Muscle of arm (tissue), 12 donors: ENCODE data around the gene TMEM143. TPM values are rescaled to one million over a fixed set of nuclear protein-coding genes. Genes with fewer than 3 reads are reported as not detected.
"Not testable (repeated sequence)": the region's sequence is repeated elsewhere in the genome, so short reads cannot be mapped to it uniquely, and the experiment has no call there.

ENCODE experiments used
- DNase-seq: peaks from one replicate; pipeline ENCODE4 v3.0.0-alpha.2; 2013
- polyA plus RNA-seq, 12 donors: library from polyadenylated mRNA; unstranded; fragments of 120-200 nt; gene quantifications; one replicate each; pipeline ENCODE4 v1.2.1, GENCODE V29; 2013; ENCODE audit not compliant: insufficient read length in 12 of 12

The TMEM143 gene
- polyA plus RNA-seq, 12 donors: 9.2 to 21.5 (median 17.1) TPM; not detected in 1

DNA sequence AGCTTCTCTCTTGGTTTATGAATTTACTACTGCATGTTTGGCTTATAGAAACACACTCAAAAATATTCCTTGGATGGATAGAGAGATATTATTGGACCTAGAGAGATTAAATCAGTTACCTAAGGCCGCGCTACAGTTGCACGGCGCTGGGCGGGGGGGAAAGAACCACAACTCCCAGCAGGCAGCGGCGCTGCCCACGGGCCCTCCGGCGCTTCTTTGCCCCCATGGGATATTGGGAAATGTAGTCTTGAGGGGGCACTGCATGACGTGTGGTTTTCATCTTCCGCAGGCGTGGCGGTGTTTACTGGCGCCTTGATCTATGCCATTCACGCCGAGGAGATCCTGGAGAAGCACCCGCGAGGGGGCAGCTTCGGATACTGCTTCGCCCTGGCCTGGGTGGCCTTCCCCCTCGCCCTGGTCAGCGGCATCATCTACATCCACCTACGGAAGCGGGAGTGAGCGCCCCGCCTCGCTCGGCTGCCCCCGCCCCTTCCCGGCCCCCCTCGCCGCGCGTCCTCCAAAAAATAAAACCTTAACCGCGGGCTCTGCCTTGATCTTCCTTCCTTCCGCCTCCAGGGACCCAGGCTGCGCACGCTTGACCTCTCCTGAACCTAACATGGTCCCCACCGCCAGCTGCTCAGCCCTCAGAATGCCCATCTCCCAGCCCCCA is 33.6 kb downstream of the TMEM143 start:
- no peak for DNase-seq

DNA sequence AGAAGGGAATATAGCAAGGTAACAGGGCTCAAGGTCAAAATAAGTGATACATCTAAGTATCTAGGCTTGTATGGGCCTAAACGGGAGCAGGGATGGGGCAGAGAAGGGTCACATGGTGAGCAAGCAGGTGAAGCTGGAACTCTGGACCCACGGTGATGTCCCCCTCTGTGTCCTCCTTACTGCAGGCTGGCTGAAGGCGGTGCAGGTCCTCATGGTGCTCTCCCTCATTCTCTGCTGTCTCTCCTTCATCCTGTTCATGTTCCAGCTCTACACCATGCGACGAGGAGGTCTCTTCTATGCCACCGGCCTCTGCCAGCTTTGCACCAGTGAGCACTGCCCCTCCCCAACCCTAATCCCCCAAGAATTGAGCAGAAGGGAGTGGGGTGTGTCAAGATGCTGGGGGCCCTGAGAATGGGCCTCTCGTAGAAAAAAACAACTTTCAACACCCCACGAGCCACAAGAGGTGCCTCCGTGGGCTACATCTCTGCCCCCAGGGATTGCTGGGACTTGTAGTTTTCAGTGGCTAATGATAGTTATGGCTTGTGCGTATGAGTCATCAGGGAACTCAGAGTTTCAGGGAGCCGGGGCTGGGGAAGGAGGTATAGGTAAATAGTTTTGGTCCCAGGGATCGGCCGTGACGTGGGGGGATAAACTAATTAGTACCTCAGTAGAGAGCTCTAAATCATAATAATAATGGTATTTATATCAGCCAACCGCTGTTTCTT is 34.4 kb downstream of the TMEM143 start:
- DNase-seq: no peak

DNA sequence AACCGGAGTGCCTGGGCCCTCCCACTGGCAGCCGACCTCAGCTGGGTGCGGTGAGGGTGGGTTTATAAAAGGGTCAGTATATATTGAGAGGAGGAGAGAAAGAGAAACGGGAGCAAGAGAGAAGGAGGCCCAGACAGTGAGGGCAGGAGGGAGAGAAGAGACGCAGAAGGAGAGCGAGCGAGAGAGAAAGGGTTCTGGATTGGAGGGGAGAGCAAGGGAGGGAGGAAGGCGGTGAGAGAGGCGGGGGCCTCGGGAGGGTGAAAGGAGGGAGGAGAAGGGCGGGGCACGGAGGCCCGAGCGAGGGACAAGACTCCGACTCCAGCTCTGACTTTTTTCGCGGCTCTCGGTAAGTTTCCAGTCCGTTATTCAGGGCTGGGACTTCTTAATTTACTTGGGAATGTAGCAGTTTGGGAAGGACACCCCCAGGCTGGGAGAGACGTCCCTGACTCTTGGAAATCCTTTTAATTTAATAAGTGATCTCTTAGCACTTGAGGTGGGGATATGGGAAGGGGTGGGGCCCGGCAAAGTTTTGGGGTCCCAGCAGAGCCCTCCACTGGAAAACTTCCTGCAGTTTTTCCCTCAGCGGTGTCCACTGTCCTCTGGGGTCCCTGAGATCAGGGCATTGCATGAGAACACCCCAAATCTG is 38.4 kb downstream of the TMEM143 start, which contains the start of gene EMP3:
Gene EMP3 (plus strand): TSS at position 288 of the 646 bp plus-strand sequence. CDS start 1,293 bp downstream, outside the sequence.
- DNase-seq: peak; percentile 93

DNA sequence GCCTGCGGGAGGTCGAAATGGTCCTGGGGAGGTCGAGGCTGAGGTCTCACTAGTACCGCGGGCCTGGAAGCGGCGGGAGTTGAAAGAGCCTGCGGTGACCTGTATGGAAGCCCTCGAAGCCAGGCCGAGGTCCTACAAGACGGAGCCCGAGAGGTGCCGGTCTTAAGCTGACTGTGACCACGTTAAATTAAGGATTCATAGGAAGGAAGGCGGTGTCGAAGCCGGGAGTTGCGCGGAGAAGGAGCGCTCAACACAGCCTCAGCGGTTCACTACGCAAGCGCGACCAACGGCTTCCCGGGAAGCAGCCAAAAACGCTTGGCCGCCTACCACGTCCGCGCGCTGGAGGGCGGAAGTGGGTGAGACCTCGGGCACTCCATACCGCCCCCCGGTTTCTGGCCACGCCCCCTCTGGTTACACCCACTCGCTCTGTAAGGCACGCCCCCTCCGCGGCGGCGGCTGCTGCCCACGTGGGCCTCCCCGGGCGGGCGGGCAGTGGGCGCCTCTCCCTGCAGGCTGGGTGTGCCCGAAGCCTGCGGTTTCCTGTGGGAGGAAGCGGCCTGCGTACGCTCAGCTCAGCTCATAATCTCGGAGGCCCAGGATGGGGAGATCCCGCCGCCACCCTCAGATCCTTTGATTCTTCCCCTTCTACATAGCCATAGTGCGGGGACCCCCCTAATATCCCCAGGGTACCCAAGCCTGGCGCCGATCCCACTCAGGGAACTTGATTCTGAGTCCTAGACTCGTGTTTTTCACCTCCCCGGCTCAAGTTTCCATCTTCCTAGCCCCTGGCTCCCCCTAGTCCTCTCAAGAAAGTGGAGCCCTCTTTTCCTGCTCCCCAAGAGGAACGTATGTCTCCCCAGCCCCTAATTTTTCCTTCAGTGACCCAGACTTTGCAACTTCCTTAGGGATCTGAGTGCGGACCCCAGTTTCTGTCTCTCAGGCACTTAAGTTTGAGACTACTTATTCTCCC is 41.8 kb downstream of the TMEM143 start:
- peak; percentile 97 for DNase-seq

DNA sequence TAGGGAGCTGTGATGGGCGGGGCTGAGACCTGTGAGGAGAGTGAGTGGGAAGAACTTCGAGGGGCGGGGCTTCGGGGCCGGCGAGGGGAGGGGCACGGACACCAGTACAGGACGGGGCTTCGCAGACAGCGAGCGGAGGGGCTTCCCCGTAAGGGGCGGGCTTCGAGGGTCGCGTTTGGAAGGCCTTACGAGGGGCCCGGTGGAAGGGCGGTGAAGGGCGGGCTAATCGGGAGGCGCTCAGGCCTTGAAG is 42.4 kb downstream of the TMEM143 start:
- peak; percentile 88 for DNase-seq

DNA sequence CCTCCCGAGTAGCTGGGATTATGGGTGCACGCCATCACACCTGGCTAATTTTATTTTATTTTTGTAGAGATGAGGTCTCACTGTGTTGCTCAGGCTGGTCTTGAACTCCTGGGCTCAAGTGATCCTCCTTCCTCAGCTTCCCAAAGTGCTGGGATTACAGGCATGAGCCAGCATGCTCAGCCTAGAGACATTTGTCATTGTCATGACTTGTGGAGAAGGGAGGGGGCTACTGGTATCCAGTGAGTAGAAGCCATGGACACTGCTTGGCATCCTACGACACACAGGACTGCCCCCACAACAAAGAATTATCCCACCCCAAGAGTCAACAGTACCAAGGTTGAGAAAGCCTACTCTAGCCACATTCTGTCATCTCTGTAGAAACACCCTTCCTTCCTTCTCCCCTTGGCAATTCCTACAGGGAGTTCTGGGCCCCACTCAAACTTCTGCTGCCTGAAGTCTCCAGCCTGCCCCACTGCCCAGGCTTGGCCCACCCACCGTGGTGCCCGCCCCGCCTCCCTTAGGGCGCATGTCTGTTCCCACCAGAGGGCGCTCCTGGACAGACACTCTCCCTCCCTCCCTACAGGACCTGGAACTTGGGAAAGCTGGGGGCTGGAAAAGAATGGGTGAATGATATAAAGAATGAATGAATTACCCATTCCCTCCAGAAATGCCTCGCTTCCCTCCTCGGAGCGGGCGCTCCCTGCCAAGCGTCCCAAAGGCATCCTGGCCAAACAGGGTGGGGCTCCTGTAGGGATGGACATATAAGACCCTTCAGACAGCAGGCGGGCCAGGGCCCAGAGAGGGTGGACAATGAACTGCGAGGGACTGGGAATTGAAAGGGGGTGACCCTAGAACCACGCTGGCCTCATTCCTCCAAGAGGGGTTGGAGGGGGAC is 43.8 kb downstream of the TMEM143 start:
- peak; percentile 68 for DNase-seq

DNA sequence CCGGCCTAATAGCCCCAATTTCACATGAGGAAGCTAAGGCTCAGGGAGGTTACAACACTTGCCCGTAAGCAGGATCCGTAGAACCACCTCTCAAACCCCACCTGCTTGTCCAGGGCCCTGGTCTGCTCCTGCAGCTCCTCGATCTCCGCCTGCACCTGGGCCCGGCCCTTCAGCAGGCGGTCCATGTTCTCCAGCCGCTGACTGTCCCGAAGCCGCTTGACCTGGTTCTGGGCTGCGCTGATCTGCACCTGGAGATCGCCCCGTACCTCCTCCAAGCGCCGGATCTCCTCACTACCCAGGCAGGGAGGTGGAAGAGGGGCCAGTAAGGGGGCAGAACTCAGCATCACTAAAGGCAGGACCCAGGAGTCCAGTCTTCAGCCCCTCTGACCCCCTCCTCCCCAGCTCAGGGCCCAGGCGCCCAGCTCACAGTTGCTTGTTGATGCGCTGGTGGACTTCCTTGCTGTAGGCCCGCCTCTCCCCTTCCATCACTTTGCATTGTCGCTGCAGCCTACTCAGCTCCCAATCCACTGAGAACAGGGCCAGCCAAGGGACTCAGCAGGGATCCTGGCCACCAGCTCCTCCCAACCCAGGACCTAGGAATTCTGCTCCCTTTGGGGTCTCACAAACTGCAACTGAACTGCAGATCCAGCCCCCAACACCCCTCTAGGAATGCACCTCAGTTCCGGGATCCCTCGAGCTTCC is 45.3 kb downstream of the TMEM143 start:
- DNase-seq: no peak

DNA sequence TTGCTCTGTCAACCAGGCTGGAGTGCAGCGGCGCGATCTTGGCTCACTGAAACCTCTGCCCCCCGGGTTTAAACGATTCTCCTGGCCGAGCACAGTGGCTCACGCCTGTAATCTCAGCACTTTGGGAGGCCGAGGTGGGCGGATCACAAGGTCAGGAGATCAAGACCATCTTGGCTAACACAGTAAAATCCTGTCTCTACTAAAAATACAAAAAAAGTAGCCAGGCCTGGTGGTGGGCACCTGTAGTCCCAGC is 46.1 kb downstream of the TMEM143 start:
- DNase-seq: not testable (repeated sequence)

DNA sequence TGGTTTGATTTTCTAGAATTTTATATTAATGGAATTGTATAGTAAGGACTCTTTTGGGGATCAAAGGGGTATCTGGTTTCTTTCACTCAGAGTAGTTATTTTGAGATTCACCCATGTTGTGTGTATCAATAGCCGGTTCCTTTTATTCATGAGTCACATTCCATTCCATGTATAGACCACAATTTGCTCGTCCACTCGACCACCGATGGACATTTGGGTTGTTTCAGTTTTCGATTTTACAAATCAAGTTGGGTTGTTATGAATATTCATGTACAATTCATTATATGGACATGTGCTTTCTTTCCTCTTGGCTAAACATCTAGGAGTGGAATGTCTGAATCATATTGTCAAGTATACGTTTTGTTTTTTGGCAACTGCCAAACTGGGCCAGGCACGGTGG is 48.0 kb downstream of the TMEM143 start:
- no peak for DNase-seq

DNA sequence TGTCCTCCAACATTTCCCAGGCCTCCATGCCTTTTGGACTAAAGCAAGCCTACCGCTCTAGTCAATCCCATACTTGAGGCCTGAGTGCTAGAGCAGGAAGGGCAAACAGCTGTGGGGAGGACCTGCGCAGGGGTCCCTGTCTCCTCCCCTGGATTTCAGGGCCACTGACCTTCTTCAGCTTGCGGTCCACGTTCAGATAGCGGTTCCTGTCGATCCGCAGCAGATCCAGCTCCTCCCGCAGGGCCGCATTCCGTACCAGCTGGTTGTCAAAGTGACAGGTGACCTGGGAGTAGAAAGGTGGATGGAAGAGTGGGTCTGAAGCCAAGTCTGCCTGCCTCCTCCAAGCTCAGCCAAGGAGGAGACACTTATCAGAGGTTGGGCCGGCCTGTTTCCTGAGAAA is 52.4 kb downstream of the TMEM143 start:
- no peak for DNase-seq

DNA sequence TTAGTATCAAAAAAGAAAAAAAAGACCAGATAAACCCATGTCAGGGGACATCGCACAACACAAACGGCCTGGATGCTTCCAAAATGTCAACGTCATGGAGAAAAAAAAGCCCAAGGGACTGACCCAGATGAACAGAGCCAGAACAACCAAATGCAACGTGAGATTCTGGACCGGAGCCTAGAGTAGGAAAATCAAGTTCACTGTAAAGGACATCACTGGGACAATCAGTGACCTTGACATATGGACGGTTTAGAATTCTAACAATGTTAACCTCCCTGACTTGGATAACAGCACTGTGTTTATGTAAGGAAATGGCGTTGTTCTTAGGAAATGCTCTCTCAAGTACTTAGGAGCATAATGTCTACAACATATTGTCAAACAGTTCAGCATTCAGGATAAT is 53.5 kb downstream of the TMEM143 start:
- DNase-seq: peak; percentile 80

DNA sequence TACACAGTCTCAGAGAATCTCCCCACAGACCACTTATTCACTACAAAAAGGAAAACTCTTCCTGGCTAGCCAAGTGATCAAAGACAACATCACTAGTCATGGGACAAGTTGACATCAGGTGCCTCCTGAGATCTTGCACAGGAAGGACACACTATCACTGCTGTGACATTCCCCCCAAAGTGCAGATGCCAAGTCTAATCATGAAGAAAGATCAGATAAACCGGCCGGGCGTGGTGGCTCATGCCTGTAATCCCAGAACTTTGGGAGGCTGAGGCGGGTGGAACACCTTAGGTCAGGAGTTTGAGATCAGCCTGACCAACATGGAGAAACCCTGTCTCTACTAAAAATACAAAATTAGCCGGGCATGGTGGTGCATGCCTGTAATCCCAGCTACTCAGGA is 54.0 kb downstream of the TMEM143 start:
- DNase-seq: not testable (repeated sequence)

DNA sequence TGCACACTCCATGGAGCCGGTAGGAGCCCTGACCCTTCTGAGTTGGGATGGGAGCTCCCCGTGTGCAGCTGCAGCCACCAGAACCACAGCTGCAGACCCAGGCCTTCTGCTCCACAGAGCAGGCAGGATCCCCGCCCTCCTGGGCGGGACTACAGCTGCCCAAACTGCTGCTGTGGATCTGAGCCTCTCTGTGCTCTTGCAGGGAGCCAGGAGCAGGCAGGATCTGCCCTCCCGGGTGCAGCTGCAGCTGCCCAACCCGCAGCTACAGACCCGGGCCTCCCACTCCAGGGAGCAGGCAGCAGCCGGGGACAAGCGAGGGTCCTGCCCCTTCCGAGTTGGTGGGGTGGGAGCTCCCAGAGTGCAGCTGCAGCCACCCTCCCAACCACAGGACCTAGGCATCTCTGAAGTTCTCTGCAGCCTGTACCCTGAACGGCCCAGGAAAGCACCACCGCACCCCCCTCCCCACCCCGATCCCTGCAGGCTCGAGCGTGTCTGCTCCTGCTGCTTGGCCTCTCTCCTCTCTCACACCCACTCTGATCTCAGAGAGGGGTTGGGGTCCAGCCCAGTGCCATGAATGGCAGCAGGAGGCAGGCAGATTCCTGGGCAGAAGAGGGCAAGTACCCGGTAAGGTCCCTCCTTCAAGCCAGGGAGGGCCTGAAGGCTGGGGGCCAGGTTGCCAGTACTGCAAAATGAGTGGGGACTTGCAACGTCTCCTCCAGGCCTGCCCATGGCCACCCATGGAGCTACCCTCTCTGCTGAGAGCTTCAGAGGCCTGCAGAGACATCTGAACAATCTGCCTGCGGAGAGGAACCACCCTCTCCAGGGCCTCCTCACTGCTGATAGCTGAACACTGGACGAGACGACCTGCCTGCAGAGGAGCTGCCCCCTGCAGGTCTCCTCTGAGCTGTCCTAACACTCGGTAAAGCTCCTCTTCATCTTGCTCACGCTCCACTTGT is 54.8 kb downstream of the TMEM143 start:
- peak; percentile 71 for DNase-seq

DNA sequence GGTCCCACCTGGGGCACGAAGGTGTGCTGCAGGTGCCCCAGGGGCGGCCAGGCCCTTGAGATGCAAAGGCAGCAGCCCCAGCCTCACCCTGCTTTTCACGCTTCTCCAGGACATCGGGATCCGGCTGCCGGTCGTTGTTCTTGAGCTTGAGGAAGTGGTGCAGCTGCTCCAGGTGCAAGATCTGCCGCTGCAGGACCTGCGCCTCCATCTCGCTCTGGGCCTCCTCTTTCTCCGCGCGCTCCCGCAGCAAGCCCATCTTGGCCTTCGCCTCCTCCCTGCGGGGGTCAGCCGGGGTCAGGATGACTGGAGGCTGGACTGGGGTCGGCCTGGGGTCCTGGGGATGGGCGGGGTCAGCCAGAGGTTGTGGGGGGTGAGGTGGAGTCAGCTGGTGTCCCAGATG is 59.9 kb downstream of the TMEM143 start:
- no peak for DNase-seq

DNA sequence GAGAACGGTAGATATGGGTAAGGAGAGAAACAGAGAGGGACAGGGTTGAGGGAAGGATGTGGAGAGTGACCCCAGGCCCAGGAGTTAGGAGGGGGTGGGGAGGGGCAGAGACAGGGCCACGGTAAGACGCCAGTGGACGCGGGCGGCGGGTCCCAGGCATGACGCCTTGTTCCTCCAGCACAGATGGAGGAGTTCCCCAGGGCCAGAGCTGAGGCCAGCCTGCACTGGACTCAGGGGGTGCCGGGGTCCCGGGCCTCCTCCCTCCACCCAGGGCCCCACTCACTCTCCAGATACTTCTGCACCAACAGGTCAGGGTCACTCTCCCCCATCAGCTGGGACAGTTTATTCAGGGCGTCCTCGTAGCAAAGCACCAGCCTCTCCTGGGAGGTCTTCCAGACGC is 60.4 kb downstream of the TMEM143 start:
- no peak for DNase-seq

DNA sequence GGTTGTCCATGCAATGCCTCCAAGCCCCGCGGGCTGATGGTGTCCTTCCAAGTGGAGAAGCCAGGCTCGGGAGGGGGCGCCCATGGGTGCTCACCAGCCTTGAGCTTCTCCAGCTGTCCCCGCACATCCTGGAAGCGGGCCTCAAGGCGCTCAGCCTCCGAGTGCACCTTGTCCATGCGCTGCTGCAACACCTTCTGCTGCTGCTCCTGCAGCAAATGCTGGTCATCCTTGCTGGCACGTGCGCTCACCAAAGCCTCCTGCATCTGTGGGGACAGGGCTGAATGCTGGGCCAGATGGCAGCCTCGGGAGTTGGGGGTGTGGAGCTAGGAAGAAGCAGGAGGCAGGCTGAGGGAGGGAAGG is 61.2 kb downstream of the TMEM143 start:
- DNase-seq: no peak

DNA sequence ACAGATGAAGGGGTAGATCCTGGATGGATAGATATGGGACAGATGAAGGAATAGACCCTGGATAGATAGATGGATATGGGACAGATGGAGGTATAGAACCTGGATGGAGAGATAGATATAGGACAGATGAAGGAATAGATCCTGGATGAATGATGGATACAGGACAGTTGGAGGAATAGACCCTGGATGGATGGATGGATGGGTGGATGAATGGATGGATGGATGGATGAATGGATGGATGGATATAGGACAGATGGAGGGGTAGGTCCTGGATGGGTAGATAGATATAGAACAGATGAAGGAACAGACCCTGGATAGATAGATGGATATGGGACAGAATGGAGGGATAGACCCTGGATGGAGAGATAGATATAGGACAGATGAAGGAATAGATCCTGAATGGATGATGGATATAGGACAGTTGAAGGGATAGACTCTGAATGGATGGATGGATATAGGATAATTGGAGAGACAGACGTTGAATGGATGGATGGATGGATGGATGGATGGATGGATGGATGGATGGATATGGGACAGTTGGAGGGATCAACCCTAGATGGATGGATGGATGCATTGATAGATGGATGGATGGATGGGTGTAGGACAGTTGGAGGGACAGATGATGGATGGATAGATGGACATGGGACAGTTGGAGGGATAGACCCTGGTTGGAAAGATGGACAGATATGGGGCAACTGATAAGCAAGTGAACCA is 61.7 kb downstream of the TMEM143 start:
- DNase-seq: no peak

DNA sequence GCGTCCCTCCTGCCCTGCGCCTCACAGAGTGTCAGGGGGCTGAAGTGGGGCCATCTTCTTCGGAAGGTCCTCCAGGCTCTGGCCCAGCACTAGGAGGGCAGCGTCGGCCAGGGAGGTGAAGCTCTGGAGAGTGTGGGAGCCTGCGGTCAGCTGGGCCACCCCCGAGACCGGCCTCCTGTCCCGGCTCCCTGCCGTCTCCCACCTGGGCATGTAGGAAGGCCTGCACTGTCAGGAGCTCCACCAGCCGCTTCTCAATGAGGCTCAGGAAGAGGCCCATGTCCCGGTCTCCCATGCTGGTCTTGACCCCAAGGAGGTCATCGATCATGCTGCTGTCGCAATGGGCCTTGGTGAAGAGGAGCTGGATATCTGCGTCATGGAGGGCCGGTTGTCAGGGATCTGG is 65.8 kb downstream of the TMEM143 start:
- no peak for DNase-seq
